EL (cell line): Measurements from ENCODE around the gene APOD.
A peak's percentile ranks its signal among the peaks of the same experiment; 100 is the strongest.

ENCODE experiments used
- DNase-seq: peaks from one replicate; pipeline ENCODE4 v3.0.0-alpha.2; 2016

Gene APOD

DNA sequence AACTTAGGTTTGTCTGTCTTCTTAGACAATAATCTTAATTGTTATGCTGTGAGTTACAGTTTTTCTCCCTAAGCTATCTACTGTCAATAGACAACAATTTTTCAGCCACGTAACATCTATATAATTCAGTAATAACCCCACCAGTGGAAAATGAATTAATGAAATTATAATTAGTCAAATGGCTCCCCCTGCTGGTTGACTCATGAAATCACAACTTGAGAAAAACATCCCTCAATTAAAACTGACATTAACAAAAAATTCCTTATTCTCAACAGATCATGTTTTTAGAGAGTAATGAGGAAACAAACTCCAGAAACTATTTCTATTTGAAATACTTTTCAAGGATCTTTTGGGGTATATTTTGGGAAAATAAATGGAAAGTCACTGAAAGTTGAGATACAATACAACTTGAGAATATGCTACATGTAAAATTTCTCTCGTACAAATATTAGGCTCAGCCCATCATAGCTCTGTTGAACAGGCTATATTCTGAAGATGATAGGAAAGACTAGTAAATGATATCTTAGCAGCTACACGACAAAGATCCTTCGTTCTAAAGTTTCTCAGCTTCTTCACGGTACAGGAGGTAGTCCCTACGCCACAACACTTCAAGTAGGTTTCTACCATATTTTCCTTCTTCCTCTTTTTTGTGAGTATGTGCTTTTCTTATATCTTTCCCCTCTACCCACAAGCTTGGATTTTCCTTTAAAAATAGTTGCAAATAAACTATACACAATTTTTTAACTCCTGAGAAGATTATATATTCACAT is 61.3 kb downstream of the APOD start:
- peak; percentile 40 for DNase-seq
